Gastrocnemius medialis (tissue), 4 donors: ENCODE data around the gene SMYD2. TPM values are rescaled to one million over a fixed set of nuclear protein-coding genes. Genes with fewer than 3 reads are reported as not detected.
A peak's percentile ranks its signal among the peaks of the same experiment; 100 is the strongest.

Source experiments
- ATAC-seq, 2 donors: fragments of 150-250 bp; one replicate each; pipeline ENCODE4 v1.9.1; 2016
- DNase-seq, 2 donors: peaks; one replicate each; pipeline ENCODE4 v3.0.0-alpha.2; 2019
- H3K27ac ChIP-seq, 4 donors: fragments of 200-600 bp; sonication (generic); 1 replicate in 1 of 4; 2 replicates in 3 of 4; pipeline ENCODE4 v1.5.1; 2016 to 2018; ENCODE audit warnings: mild to moderate bottlenecking in 2 of 4, moderate library complexity in 1 of 4
- H3K27me3 ChIP-seq, 3 donors: fragments of 200-600 bp; sonication (generic) in 2 of 3; 1 replicate in 1 of 3; 2 replicates in 2 of 3; pipeline versions ENCODE4 v1.5.1 to v1.6.0; 2016 to 2019; ENCODE audit warnings: mild to moderate bottlenecking in 1 of 3, moderate library complexity in 1 of 3
- H3K36me3 ChIP-seq, 2 donors: fragments of 200-600 bp; sonication (generic) in 1 of 2; one replicate each; pipeline ENCODE4 v1.5.1; 2017 to 2018
- H3K4me1 ChIP-seq, 2 donors: fragments of 200-600 bp; sonication (generic) in 1 of 2; one replicate each; pipeline ENCODE4 v1.5.1; 2016 to 2017; ENCODE audit warnings: mild to moderate bottlenecking in 2 of 2
- H3K4me3 ChIP-seq, 4 donors: fragments of 200-600 bp; sonication (generic) in 3 of 4; 1 replicate in 1 of 4; 2 replicates in 3 of 4; pipeline ENCODE4 v1.5.1; 2016 to 2019; ENCODE audit warnings: mild to moderate bottlenecking in 2 of 4
- H3K9me3 ChIP-seq, 3 donors: fragments of 200-600 bp; sonication (generic) in 2 of 3; 1 replicate in 1 of 3; 2 replicates in 2 of 3; pipeline ENCODE4 v1.5.1; 2016 to 2019
- CTCF ChIP-seq, 5 experiments: fragments of 450-650 bp in 3 of 5; fragments of 200-600 bp in 2 of 5; sonication (generic) in 2 of 5; IDR thresholded peaks in 4 of 5; conservative IDR thresholded peaks in 1 of 5; 1 replicate in 4 of 5; 2 replicates in 1 of 5; pipeline ENCODE4 v1.5.1; 2016 to 2019; ENCODE audit warnings: antibody characterized with exemption in 5 of 5, mild to moderate bottlenecking in 3 of 5, moderate library complexity in 3 of 5
- POLR2A ChIP-seq, 2 donors: fragments of 450-650 bp; IDR thresholded peaks; one replicate each; pipeline ENCODE4 v1.6.1; 2017; ENCODE audit warnings: antibody characterized with exemption in 2 of 2, mild to moderate bottlenecking in 2 of 2, moderate library complexity in 2 of 2
- in situ Hi-C, 4 donors: fragments of 200-750 bp; cut with MboI; loops; one replicate each; pipeline versions ENCODE4 v1.15.0 to v1.8.0; 2017; ENCODE audit warnings: low sequenced_read_pairs in 4 of 4
- intact Hi-C: fragments of 100-400 bp; cut with DNase I; formaldehyde crosslinking; loops from one replicate; pipeline ENCODE4 v1.15.1; 2023; ENCODE audit warnings: low total_unique reads
- total RNA-seq, 4 donors: library from RNA; depleted of rRNA; stranded (reverse); fragments of >200 nt; gene quantifications; one replicate each; pipeline versions ENCODE4 v1.1.0 to v1.2.3, GENCODE V29; 2016

SMYD2 gene
- total RNA-seq, 4 donors from 2014 or later = 57.2 to 112 (median 80.4) TPM

GRCh38 chr1:214384373-214385079 lies 103.6 kb downstream of the SMYD2 start:
- Histone ChIP-seq H3K27me3 (no peaks in the 10 kb centered on the region), H3K9me3 (no peaks in the 10 kb centered on the region), H3K36me3 (peaks cover 4 to 28% of the 10 kb centered on the region in 2 donors), H3K4me3 (no peak overlapping the region), H3K4me1 (peaks cover 9 to 15% of the 10 kb centered on the region in 2 donors), H3K27ac (no peak overlapping the region)
- DNase-seq (no peak), ATAC-seq (no peak)
- TF ChIP-seq POLR2A (IDR thresholded peaks at IDR 0.05) (no peak), CTCF (IDR thresholded peaks at IDR 0.05 in 4 of 5, conservative IDR thresholded peaks at IDR 0.05 in 1 of 5) (no peak)
- intact Hi-C loops (no loop called here), in situ Hi-C loops (no loop called here)

- TF ChIP-seq POLR2A (IDR thresholded peaks at IDR 0.05) (no peak), CTCF (IDR thresholded peaks at IDR 0.05 in 4 of 5, conservative IDR thresholded peaks at IDR 0.05 in 1 of 5) (no peak)
- H3K4me3 ChIP-seq = no peak overlapping the region
- H3K9me3 ChIP-seq = no peaks in the 10 kb centered on the region
- peaks cover 8 to 12% of the 10 kb centered on the region in 2 donors for H3K4me1 ChIP-seq
- in situ Hi-C loops = no loop called here
- intact Hi-C loops = no loop called here
- DNase-seq = no peak
- peaks cover 4 to 33% of the 10 kb centered on the region in 2 donors for H3K36me3 ChIP-seq
- H3K27me3 ChIP-seq = no peaks in the 10 kb centered on the region
- no peak overlapping the region for H3K27ac ChIP-seq
- ATAC-seq = no peak
These were observed 104.5 kb downstream of the SMYD2 start for GRCh38 chr1:214385428-214385827.

GRCh38 chr1:214386333-214386732 lies 105.4 kb downstream of the SMYD2 start:
- in situ Hi-C loops = no loop called here
- DNase-seq = no peak
- H3K9me3 ChIP-seq = no peaks in the 10 kb centered on the region
- H3K4me3 ChIP-seq = no peak overlapping the region
- peak overlapping the region; percentile 52 to 68 (median 58) for H3K27ac ChIP-seq
- H3K27me3 ChIP-seq = no peaks in the 10 kb centered on the region
- H3K4me1 ChIP-seq = peaks cover 0 to 3% of the 10 kb centered on the region in 2 donors
- intact Hi-C loops = loop anchor here (2.0 kb wide), 3 partner anchors 52 to 200 kb away; no protein-coding TSS in a partner anchor
- H3K36me3 ChIP-seq = peaks cover 4 to 37% of the 10 kb centered on the region in 2 donors
- TF ChIP-seq POLR2A (IDR thresholded peaks at IDR 0.05) (no peak), CTCF (IDR thresholded peaks at IDR 0.05 in 4 of 5, conservative IDR thresholded peaks at IDR 0.05 in 1 of 5) (no peak)
- peak; percentile 26 to 28 for ATAC-seq
